DND-41 (cell line): ENCODE results near the gene ARPIN.

ENCODE experiments used
- EZH2 ChIP-seq: IDR thresholded peaks from 3 replicates; pipeline ENCODE4 v1.6.1; 2012; ENCODE audit warnings: borderline replicate concordance, low read depth, mild to moderate bottlenecking, moderate library complexity, low read length, inconsistent platforms; ENCODE audit not compliant: severe bottlenecking
- TF ChIP-seq, protein P1 (sequence below): IDR thresholded peaks from 2 replicates; pipeline ENCODE4 v1.5.1; 2012; ENCODE audit warnings: borderline replicate concordance, low read length, moderate library complexity, mild to moderate bottlenecking; ENCODE audit not compliant: poor library complexity, severe bottlenecking; ENCODE audit errors: extremely low read depth

DNA sequence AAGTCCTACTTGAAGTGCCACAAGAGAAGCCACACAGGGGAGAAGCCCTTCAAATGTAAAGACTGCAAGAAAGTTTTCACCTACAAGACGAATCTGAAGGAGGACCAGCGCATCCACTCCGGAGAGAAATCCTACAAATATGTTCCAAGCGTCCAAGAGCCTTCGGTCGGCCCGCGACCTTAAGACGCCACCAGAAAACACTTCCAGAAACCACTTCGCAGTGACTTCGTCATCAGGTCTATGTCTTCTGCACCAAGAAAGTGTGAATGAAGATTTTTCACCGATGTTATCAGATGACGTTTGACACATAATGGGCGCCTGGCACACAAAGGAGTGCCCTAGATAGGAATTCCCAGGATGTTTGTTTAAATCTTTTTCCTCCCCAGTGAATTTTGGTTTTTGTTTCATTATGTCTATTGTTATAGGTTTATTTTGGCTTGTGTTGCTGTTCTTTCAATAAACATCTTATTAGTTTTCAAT is 24.1 kb upstream of the ARPIN start:
- TF ChIP-seq, protein P1, sequence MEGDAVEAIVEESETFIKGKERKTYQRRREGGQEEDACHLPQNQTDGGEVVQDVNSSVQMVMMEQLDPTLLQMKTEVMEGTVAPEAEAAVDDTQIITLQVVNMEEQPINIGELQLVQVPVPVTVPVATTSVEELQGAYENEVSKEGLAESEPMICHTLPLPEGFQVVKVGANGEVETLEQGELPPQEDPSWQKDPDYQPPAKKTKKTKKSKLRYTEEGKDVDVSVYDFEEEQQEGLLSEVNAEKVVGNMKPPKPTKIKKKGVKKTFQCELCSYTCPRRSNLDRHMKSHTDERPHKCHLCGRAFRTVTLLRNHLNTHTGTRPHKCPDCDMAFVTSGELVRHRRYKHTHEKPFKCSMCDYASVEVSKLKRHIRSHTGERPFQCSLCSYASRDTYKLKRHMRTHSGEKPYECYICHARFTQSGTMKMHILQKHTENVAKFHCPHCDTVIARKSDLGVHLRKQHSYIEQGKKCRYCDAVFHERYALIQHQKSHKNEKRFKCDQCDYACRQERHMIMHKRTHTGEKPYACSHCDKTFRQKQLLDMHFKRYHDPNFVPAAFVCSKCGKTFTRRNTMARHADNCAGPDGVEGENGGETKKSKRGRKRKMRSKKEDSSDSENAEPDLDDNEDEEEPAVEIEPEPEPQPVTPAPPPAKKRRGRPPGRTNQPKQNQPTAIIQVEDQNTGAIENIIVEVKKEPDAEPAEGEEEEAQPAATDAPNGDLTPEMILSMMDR, result no peak
- no peak for TF ChIP-seq EZH2
